Caco-2 (cell line): Measurements from ENCODE around the gene CACNA1I. TPM values are rescaled to one million over a fixed set of nuclear protein-coding genes. Genes with fewer than 3 reads are reported as not detected.

Experiments used
- BruUV-seq: library from RNA; stranded (reverse); fragments of 400-500 nt; replicated peaks from 2 replicates; lab custom pipeline; 2021; lab: Mats Ljungman, UMichigan
- CTCF ChIA-PET: fragments of 300-600 bp; sonication (Branson Sonifier 250); formaldehyde crosslinking; loops from one replicate; lab custom pipeline; 2022; ENCODE audit warnings: antibody characterized with exemption; lab: Charles Lee
- POLR2A ChIA-PET: fragments of 300-600 bp; sonication (Branson Sonifier 250); formaldehyde crosslinking; loops from one replicate; lab custom pipeline; 2022; ENCODE audit warnings: antibody characterized with exemption; lab: Charles Lee
- DNase-seq, 2 experiments: peaks; one replicate each; pipeline versions ENCODE4 v3.0.0 to v3.0.0-alpha.2; 2020 to 2022
- H3K27me3 ChIP-seq: replicated peaks from 2 replicates; pipeline ENCODE4 v1.6.0; 2011; ENCODE audit warnings: low read length; ENCODE audit not compliant: control insufficient read depth, insufficient read depth
- H3K36me3 ChIP-seq: 2 replicates; pipeline ENCODE4 v1.5.1; 2011; ENCODE audit warnings: low read length; ENCODE audit not compliant: control insufficient read depth, insufficient read depth
- H3K4me1 ChIP-seq: fragments of 250-450 bp; sonication (Bioruptor Pico); 2 replicates; pipeline ENCODE4 v1.5.1; 2020; ENCODE audit warnings: mild to moderate bottlenecking
- H3K4me3 ChIP-seq: 2 replicates; pipeline ENCODE4 v1.5.1; 2011; ENCODE audit warnings: low read depth, mild to moderate bottlenecking, control low read depth, low read length
- H3K9me3 ChIP-seq: fragments of 250-450 bp; sonication (Bioruptor Pico); 2 replicates; pipeline ENCODE4 v1.5.1; 2020; ENCODE audit warnings: mild to moderate bottlenecking, moderate library complexity
- H3K27ac Mint-ChIP-seq: one replicate; pipeline ENCODE4 v1.8.0; 2022; ENCODE audit warnings: mixed read lengths; ENCODE audit not compliant: unreplicated experiment
- H3K27me3 Mint-ChIP-seq: one replicate; pipeline ENCODE4 v1.8.0; 2022; ENCODE audit warnings: mixed read lengths; ENCODE audit not compliant: insufficient read depth, unreplicated experiment
- H3K36me3 Mint-ChIP-seq: one replicate; pipeline ENCODE4 v1.8.0; 2022; ENCODE audit warnings: mild to moderate bottlenecking, mixed read lengths; ENCODE audit not compliant: insufficient read depth, unreplicated experiment
- H3K4me1 Mint-ChIP-seq: one replicate; pipeline ENCODE4 v1.8.0; 2022; ENCODE audit warnings: low read depth, mixed read lengths; ENCODE audit not compliant: unreplicated experiment
- H3K4me3 Mint-ChIP-seq: one replicate; pipeline ENCODE4 v1.8.0; 2022; ENCODE audit warnings: mild to moderate bottlenecking, moderate library complexity, mixed read lengths; ENCODE audit not compliant: unreplicated experiment
- H3K9me3 Mint-ChIP-seq: one replicate; pipeline ENCODE4 v1.8.0; 2022; ENCODE audit warnings: mixed read lengths; ENCODE audit not compliant: unreplicated experiment
- CTCF ChIP-seq, 2 experiments: fragments of 200-600 bp in 1 of 2; IDR thresholded peaks; 1 replicate in 1 of 2; 2 replicates in 1 of 2; pipeline versions ENCODE4 v1.5.1 to v1.8.0; 2011 to 2022; ENCODE audit warnings: antibody characterized with exemption in 1 of 2, control low read depth in 1 of 2, inconsistent platforms in 1 of 2, low read depth in 1 of 2, low read length in 1 of 2, mild to moderate bottlenecking in 1 of 2, moderate library complexity in 1 of 2; ENCODE audit not compliant: insufficient read depth in 1 of 2, severe bottlenecking in 1 of 2, unreplicated experiment in 1 of 2
- intact Hi-C: fragments of 100-400 bp; cut with micrococcal nuclease; formaldehyde crosslinking; loops from one replicate; pipeline ENCODE4 v1.10.0; 2022; ENCODE audit not compliant: unreplicated experiment
- total RNA-seq: library from RNA; stranded (reverse); gene quantifications from 2 replicates; pipeline ENCODE4 v1.2.3, GENCODE V29; 2022

The CACNA1I gene
- total RNA-seq, 1 experiment from 2014 or later: not detected

- H3K4me3 Mint-ChIP-seq: no peak overlapping the region
- intact Hi-C loops: no loop called here
- no peaks in the 10 kb centered on the region for H3K36me3 Mint-ChIP-seq
- H3K4me1 ChIP-seq: no peaks in the 10 kb centered on the region
- BruUV-seq: no TSS peak
- H3K27me3 Mint-ChIP-seq: peaks cover 7% of the 10 kb centered on the region
- no peak overlapping the region for H3K27ac Mint-ChIP-seq
- no peak overlapping the region for H3K4me3 ChIP-seq
- DNase-seq: no peak
- no peaks in the 10 kb centered on the region for H3K9me3 Mint-ChIP-seq
- no peaks in the 10 kb centered on the region for H3K9me3 ChIP-seq
- TF ChIP-seq CTCF (IDR thresholded peaks at IDR 0.05; ENCODE audit: insufficient read depth in 1 of 2, low read depth in 1 of 2, low read length in 1 of 2, severe bottlenecking in 1 of 2, unreplicated experiment in 1 of 2): no peak
- no peaks in the 10 kb centered on the region for H3K36me3 ChIP-seq
- ChIA-PET POLR2A (no interaction called here), CTCF (no interaction called here)
- H3K27me3 ChIP-seq: no peaks in the 10 kb centered on the region
- no peaks in the 10 kb centered on the region for H3K4me1 Mint-ChIP-seq
Measured at GRCh38 chr22:39679652-39680051, 109.1 kb downstream of the CACNA1I start.

- H3K4me1 Mint-ChIP-seq: no peaks in the 10 kb centered on the region
- peaks cover 4% of the 10 kb centered on the region for H3K27me3 Mint-ChIP-seq
- H3K4me3 ChIP-seq: no peak overlapping the region
- H3K36me3 Mint-ChIP-seq: no peaks in the 10 kb centered on the region
- intact Hi-C loops: no loop called here
- ChIA-PET POLR2A (no interaction called here), CTCF (no interaction called here)
- no peak overlapping the region for H3K27ac Mint-ChIP-seq
- no peaks in the 10 kb centered on the region for H3K36me3 ChIP-seq
- no peaks in the 10 kb centered on the region for H3K9me3 Mint-ChIP-seq
- no peak for DNase-seq
- H3K4me3 Mint-ChIP-seq: no peak overlapping the region
- no peaks in the 10 kb centered on the region for H3K9me3 ChIP-seq
- H3K4me1 ChIP-seq: no peaks in the 10 kb centered on the region
- no TSS peak for BruUV-seq
- H3K27me3 ChIP-seq: no peaks in the 10 kb centered on the region
- TF ChIP-seq CTCF (IDR thresholded peaks at IDR 0.05; ENCODE audit: insufficient read depth in 1 of 2, low read depth in 1 of 2, low read length in 1 of 2, severe bottlenecking in 1 of 2, unreplicated experiment in 1 of 2): no peak
Measured at GRCh38 chr22:39680486-39680885, 109.9 kb downstream of the CACNA1I start.

- Histone ChIP-seq H3K27me3 (no peaks in the 10 kb centered on the region), H3K4me1 (no peaks in the 10 kb centered on the region), H3K4me3 (no peak overlapping the region), H3K36me3 (no peaks in the 10 kb centered on the region), H3K9me3 (no peaks in the 10 kb centered on the region)
- Mint-ChIP-seq H3K27ac (no peak overlapping the region), H3K4me1 (no peaks in the 10 kb centered on the region), H3K27me3 (no peaks in the 10 kb centered on the region), H3K36me3 (no peaks in the 10 kb centered on the region), H3K9me3 (no peaks in the 10 kb centered on the region), H3K4me3 (no peak overlapping the region)
- BruUV-seq: no TSS peak
- POLR2A ChIA-PET: no interaction called here
- TF ChIP-seq CTCF (IDR thresholded peaks at IDR 0.05; ENCODE audit: insufficient read depth in 1 of 2, low read depth in 1 of 2, low read length in 1 of 2, severe bottlenecking in 1 of 2, unreplicated experiment in 1 of 2): no peak
- CTCF ChIA-PET: no interaction called here
- intact Hi-C loops: no loop called here
- DNase-seq: no peak
Measured at GRCh38 chr22:39681038-39681861, 110.7 kb downstream of the CACNA1I start.
